ENCODE data around the gene ASB16.

- no peak for TF ChIP-seq CTCF (IDR thresholded peaks at IDR 0.05)
- no peak for TF ChIP-seq POLR2A (IDR thresholded peaks at IDR 0.05)
Measured at GRCh38 chr17:44221084-44221861, 50.8 kb downstream of the ASB16 start.
